Colon (tissue), 2 donors: ENCODE results near the gene SYNE2.
"Not testable (repeated sequence)": the region's sequence is repeated elsewhere in the genome, so short reads cannot be mapped to it uniquely, and the experiment has no call there.

Source experiments
- FAIRE-seq: peaks from 2 replicates; lab custom pipeline; 2012; peaks lifted over from hg19 to GRCh38; lab: Jason Lieb, UNC
- donor health status: control.
- donor health status: control.

Gene SYNE2

DNA sequence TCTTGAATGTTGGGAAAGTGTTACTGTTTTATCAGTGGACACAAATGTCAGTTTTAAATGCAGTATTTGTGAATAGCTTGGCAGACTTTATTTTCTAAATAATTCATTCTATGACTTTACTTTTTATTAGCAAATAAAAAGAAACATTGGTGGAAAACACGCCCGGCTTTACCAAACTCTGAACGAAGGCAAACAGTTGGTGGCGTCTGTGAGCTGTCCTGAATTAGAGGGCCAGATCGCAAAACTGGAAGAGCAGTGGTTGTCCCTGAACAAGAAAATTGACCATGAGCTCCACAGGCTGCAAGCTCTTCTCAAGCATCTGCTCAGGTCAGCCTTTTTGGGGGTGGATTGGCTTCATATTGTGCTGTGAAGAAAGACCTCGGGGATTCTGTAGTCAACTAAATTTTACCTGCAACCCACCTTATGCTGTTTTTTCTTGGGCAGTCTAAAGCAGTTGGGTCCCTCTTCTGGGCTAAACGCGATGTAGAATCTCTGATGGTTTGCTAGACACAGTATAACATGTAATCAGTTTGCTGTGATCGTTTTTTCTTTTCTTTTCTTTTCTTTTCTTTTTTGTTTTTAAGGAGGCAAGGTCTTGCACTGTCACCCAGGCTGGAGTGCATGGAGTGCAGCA is 285.0 kb downstream of the SYNE2 start:
- no peak for FAIRE-seq

GRCh38 chr14:64147126-64147790 is 294.5 kb downstream of the SYNE2 start:
- no peak for FAIRE-seq

DNA sequence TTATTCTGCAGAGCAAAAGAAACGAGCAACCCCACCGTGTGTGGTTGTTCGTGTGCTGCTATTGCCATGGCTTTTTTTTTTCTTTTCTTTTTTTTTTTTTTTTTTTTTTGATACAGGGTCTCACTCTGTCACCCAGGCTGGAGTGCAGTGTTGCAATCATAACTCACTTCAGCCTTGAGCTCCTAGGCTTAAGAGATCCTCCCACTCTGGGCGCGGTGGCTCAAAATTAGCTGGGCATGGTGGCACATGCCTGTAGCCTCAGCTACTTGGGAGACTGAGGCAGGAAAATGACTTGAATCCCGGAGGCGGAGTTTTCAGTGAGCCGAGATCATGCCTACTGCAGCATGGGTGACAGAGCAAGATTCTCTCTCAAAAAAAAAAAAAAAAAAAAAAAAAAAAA is 297.1 kb downstream of the SYNE2 start:
- FAIRE-seq, result no peak

GRCh38 chr14:64158608-64159007 is 305.8 kb downstream of the SYNE2 start:
- FAIRE-seq, result no peak

GRCh38 chr14:64159588-64159987 is 306.8 kb downstream of the SYNE2 start:
- no peak for FAIRE-seq

GRCh38 chr14:64170181-64170580 is 317.4 kb downstream of the SYNE2 start:
- FAIRE-seq, result no peak

GRCh38 chr14:64174922-64175782 is 322.3 kb downstream of the SYNE2 start:
- no peak for FAIRE-seq

DNA sequence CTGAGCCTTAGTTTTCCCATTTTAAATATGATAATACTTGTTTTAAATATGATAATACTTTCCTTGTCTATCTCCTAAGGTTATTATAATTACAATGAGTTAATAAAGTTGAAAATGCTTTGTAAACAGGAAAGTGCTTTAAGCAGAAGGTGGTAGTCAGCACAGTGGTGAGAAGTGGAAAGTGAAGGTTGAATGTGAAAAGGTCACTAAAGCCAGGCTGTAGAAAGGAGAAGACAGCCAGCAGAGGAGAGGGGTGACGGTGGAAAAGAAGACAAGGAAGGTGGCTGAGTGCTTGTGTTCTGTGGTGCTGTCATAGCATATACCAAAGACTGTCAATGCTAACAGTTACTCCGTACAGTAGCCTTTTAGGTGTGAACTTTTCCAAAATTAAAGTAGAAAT is 323.5 kb downstream of the SYNE2 start:
- no peak for FAIRE-seq

- no peak for FAIRE-seq
These were observed 326.0 kb downstream of the SYNE2 start for GRCh38 chr14:64178814-64179213.

DNA sequence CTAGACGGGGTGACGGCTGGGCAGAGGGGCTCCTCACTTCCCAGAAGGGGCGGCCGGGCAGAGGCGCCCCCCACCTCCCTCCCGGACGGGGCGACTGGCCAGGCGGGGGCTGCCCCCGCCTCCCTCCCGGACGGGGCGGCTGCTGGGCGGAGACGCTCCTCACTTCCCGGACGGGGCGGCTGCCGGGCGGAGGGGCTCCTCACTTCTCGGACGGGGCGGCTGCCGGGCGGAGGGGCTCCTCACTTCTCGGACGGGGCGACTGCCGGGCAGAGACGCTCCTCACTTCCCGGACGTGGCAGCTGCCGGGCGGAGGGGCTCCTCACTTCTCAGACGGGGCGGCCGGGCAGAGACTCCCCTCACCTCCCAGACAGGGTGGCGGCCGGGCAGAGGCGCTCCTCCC is 330.1 kb downstream of the SYNE2 start:
- FAIRE-seq, result not testable (repeated sequence)

DNA sequence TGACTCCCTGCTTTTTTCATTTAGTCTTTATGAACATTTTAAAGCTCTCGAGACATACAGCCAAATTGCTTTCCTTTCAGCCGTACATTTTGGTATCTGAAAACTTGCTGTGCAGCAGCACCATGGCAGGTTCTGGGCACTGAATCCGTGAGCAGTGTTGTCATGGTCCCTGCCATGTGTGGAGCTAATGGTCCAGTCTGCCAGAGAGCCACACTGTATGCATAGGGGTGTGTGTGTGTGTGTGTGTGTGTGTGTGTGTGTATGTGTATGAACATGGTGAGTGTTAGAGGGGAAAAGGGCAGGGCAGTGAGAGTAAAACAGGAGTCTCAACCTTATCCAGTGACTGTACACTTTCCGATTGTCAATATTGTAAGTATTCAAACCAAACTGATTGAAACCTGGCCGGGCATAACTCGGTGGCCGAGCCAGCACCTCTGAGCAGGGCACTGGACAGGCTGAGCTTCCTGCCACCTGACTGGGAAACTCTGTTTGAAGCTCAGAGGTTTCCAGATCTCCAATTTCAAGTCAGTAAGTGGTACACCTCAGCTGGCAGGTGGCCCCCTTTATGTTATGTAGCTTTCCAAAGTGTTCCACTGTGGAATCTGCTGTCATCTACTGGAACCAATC is 331.4 kb downstream of the SYNE2 start:
- FAIRE-seq, result no peak

DNA sequence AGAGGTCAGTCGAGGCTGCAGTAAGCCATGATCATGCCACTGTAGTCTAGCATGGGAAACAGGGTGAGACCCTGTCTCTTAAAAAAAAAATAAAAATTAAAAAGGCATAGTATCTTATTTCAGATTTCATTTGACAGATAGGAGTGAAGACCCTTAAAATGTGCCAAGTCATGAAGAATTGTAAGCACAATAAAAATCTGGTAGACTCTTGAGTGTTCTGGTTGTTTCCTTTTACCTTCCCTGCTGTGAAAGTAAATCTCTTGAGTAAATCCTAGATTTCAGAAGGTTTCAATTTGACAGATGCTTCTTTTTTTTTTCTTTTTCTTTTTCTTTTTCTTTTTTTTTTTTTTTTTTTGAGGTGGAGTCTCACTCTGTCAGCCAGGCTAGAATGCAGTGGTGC is 332.4 kb downstream of the SYNE2 start:
- no peak for FAIRE-seq

GRCh38 chr14:64186231-64187129 is 333.7 kb downstream of the SYNE2 start:
- FAIRE-seq, result no peak

DNA sequence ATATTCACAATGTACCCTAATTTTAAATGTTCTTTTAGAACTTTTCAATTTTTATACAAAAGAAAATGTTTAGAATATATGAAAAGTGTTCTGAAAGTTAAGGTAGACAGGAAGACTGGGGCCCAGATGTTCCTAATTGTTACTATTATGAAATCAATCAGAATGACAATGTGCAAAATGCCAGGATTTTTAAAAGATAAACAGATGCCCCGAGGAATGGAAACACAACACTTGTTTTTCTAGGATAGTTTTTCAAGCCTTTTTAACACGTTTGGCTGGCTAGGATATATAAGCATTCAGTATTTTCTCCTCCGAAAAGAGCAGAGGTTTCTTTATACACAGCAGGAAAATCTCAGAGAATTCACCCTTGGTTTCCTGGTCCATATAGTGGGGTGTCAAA is 334.5 kb downstream of the SYNE2 start:
- FAIRE-seq, result no peak

- FAIRE-seq, result no peak
These were observed 338.2 kb downstream of the SYNE2 start for GRCh38 chr14:64190974-64191502.

DNA sequence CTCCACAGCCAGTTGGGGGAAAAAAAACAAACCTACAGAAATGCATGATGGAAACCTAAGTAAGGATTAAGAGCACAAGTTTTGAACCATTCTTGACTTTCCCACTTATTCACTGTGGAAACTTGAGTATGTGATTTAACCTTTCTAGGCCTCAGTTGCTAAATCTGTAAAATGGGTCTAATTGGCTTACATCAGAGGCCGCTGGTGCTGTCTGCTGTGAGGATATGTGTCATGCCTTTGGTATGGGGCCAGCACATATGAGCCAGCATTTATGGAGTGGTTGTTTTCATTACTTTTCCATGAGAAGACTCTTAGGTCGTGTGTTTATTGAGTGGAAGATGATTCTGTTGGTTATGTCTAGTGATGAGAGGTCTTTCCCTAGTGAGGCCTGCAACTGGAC is 339.0 kb downstream of the SYNE2 start:
- no peak for FAIRE-seq

GRCh38 chr14:64193821-64194220 is 341.0 kb downstream of the SYNE2 start:
- no peak for FAIRE-seq

GRCh38 chr14:64194404-64194803 is 341.6 kb downstream of the SYNE2 start:
- no peak for FAIRE-seq

DNA sequence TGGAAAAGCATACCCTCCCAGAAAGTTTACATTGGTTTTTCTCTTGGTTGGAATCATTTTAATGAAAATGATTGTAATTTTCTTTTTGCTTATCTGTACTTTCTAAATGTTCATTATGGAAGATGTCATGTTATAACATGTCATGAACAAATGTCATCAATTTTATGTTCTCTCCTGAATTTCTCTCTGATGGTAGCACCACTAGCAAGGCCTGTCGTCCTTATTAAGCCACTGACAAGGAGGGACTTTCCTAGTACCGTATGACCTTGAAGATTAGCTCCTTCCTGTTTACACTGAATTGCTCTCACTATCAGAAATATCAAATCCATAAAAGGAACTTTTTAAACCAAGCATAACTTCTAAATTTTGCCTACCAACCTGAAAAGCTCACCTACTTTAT is 342.4 kb downstream of the SYNE2 start:
- FAIRE-seq, result no peak

DNA sequence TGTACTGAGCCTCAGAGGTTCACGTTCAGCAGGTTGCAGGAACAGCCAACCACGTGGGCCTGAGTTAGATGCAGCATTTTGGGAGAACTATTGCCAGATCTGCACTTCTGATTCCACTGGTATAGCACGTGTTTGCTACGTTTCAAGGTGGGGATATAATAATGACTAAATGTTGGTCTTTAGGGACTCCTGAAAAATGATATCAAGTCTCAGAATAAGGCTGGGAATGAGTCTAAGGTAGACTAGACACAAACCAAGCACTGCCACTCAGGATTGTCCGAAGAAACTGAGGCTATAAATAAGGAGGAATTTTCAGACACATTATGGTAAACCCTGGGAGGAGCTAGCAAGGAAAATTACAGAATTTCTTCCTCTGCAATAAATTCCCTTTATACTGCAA is 343.3 kb downstream of the SYNE2 start:
- no peak for FAIRE-seq

DNA sequence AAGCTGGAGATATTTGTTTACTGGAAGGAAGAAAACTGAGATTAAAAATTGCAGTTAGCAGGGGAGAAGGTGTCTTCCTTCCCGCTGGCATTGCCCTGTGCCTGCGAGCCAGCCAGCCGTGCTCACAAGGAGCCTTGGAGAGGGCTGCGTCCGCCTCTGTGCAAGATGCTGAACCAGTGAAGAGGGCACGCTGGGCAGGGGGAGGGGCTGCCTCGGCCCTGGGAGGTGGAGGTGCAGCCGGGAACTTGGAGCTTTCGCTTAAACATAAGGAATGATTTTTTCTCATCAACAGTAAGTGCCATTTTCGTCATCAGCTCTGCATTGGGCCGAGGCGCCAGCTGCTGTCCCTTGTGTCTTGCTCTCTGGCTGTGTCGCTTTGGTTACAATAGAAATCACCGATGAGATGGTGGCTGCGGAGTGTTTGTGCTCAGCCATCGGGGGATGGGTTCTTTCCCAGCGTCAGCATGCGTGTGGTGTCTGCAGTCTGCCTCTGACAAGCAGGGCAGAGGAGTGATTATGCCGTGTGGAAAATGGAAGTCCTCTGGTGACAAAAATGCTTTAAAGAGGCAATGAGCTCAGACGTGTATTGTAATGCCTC is 344.1 kb downstream of the SYNE2 start:
- FAIRE-seq, result no peak
